ENCODE measurements around the gene TRIM14. TPM values are rescaled to one million over a fixed set of nuclear protein-coding genes. Genes with fewer than 3 reads are reported as not detected.

TRIM14 gene
- total and polyA plus RNA-seq, 2 donors from 2014 or later = 11.3 to 26.3 TPM

DNA sequence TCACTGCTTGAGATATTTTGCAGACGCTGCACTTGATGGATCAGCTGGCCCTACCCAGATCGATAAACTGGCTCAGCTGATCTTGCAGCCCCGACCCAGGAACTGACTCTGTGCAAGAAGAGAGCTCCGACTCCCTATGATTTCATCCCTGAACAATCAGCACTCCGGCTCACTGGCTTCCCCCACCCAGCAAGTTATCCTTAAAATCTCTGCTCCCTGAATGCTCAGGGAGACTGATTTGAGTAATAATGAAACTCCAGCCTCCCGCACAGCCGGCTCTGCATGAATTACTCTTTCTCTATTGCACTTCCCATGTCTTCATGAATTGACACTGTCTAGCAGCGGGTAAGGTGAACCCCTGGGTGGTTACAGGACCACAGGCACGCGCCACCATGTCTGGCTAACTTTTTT, 79.4 kb downstream of the TRIM14 start:
- DNase-seq (no peak), FAIRE-seq (no peak)
- H3K9me3 ChIP-seq (ENCODE audit: control insufficient read depth in 2 of 3, insufficient read depth in 1 of 3, low read length in 3 of 3) = no peaks in the 10 kb centered on the region
- intact Hi-C loops (cut with DNase I) = loop anchor here (10.0 kb wide), 1 partner anchor 115 kb away; the partner anchor contains the start of gene TRMO
- no peak overlapping the region for H3K4me3 ChIP-seq (ENCODE audit: low read length in 3 of 3)
- H3K4me1 ChIP-seq (ENCODE audit: control insufficient read depth in 2 of 3, insufficient read depth in 2 of 3, low read depth in 1 of 3, low read length in 3 of 3) = peaks cover 0 to 3% (median 0%) of the 10 kb centered on the region in 3 donors
- H3K27ac ChIP-seq (ENCODE audit: low read depth in 2 of 2, low read length in 2 of 2) = no peak overlapping the region
- TF ChIP-seq, protein P1, sequence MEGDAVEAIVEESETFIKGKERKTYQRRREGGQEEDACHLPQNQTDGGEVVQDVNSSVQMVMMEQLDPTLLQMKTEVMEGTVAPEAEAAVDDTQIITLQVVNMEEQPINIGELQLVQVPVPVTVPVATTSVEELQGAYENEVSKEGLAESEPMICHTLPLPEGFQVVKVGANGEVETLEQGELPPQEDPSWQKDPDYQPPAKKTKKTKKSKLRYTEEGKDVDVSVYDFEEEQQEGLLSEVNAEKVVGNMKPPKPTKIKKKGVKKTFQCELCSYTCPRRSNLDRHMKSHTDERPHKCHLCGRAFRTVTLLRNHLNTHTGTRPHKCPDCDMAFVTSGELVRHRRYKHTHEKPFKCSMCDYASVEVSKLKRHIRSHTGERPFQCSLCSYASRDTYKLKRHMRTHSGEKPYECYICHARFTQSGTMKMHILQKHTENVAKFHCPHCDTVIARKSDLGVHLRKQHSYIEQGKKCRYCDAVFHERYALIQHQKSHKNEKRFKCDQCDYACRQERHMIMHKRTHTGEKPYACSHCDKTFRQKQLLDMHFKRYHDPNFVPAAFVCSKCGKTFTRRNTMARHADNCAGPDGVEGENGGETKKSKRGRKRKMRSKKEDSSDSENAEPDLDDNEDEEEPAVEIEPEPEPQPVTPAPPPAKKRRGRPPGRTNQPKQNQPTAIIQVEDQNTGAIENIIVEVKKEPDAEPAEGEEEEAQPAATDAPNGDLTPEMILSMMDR (IDR thresholded peaks at IDR 0.05; ENCODE audit: borderline replicate concordance, extremely low read depth, insufficient read depth) = no peak
- H3K9ac ChIP-seq (ENCODE audit: low read length in 3 of 3) = no peak overlapping the region
- no peaks in the 10 kb centered on the region for H3K27me3 ChIP-seq (ENCODE audit: control insufficient read depth, insufficient read depth, low read length)
- H3K36me3 ChIP-seq (ENCODE audit: control insufficient read depth in 2 of 3, insufficient read depth in 3 of 3, low read length in 3 of 3) = no peaks in the 10 kb centered on the region

DNA sequence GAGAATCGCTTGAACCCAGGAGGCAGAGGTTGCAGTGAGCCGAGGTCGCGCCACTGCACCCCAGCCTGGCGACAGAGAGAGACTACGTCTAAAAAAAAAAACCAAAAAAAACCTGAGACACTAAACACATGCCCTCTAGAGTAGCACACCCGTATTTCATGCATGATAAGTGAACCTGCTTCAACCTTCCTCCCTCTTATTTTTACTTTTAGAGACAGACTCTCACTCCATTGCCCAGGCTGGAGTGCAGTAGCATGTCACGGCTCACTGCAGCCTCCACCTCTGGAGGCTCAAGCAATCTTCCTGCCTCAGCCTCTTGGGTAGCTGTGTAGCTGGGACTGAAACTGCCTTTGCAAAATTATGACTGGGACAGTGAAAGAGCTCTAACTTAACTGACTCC, 80.1 kb downstream of the TRIM14 start:
- no peaks in the 10 kb centered on the region for H3K27me3 ChIP-seq (ENCODE audit: control insufficient read depth, insufficient read depth, low read length)
- no peak for FAIRE-seq
- H3K9ac ChIP-seq (ENCODE audit: low read length in 3 of 3) = no peak overlapping the region
- H3K4me1 ChIP-seq (ENCODE audit: control insufficient read depth in 2 of 3, insufficient read depth in 2 of 3, low read depth in 1 of 3, low read length in 3 of 3) = peaks cover 0 to 3% (median 0%) of the 10 kb centered on the region in 3 donors
- intact Hi-C loops (cut with DNase I) = loop anchor here (10.0 kb wide), 1 partner anchor 114 kb away; the partner anchor contains the start of gene TRMO
- peak in 1 of 5 donors; percentile 26 for DNase-seq
- no peaks in the 10 kb centered on the region for H3K36me3 ChIP-seq (ENCODE audit: control insufficient read depth in 2 of 3, insufficient read depth in 3 of 3, low read length in 3 of 3)
- H3K9me3 ChIP-seq (ENCODE audit: control insufficient read depth in 2 of 3, insufficient read depth in 1 of 3, low read length in 3 of 3) = no peaks in the 10 kb centered on the region
- H3K27ac ChIP-seq (ENCODE audit: low read depth in 2 of 2, low read length in 2 of 2) = no peak overlapping the region
- TF ChIP-seq, protein P1 (IDR thresholded peaks at IDR 0.05; ENCODE audit: borderline replicate concordance, extremely low read depth, insufficient read depth) = no peak
- H3K4me3 ChIP-seq (ENCODE audit: low read length in 3 of 3) = no peak overlapping the region

DNA sequence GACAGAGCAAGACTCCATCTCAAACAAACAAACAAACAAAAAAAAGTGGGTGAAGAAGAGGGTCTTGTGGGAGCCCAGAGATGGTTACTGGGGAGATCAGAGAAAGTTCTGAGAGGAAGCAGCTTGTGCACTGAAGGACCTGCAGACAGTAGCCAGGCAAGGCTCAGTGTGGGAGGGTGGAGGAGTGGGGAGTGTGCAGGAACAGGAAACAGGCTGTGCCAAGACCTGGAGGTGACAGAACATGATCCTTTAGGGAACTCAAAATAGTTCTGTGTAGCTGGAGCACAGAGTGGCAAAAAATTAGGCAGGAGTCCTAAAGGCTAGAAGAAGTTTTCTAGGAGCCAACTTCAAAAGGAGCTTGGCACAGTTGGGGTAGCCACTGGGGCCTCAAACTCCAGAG, 81.7 kb downstream of the TRIM14 start:
- intact Hi-C loops (cut with DNase I) = loop anchor here (10.0 kb wide), 1 partner anchor 113 kb away; the partner anchor contains the start of gene TRMO

More for the DNA sequence above, 81.7 kb downstream of the TRIM14 start:
- Histone ChIP-seq H3K27me3 (ENCODE audit: control insufficient read depth, insufficient read depth, low read length) (no peaks in the 10 kb centered on the region), H3K36me3 (ENCODE audit: control insufficient read depth in 2 of 3, insufficient read depth in 3 of 3, low read length in 3 of 3) (no peaks in the 10 kb centered on the region), H3K9ac (ENCODE audit: low read length in 3 of 3) (no peak overlapping the region), H3K27ac (ENCODE audit: low read depth in 2 of 2, low read length in 2 of 2) (no peak overlapping the region), H3K9me3 (ENCODE audit: control insufficient read depth in 2 of 3, insufficient read depth in 1 of 3, low read length in 3 of 3) (no peaks in the 10 kb centered on the region), H3K4me3 (ENCODE audit: low read length in 3 of 3) (no peak overlapping the region), H3K4me1 (ENCODE audit: control insufficient read depth in 2 of 3, insufficient read depth in 2 of 3, low read depth in 1 of 3, low read length in 3 of 3) (peaks cover 0 to 3% (median 0%) of the 10 kb centered on the region in 3 donors)
- FAIRE-seq (no peak), DNase-seq (no peak)
- TF ChIP-seq, protein P1 (IDR thresholded peaks at IDR 0.05; ENCODE audit: borderline replicate concordance, extremely low read depth, insufficient read depth) = no peak

Data from kidney (tissue), 14 donors.